ENCODE data around the gene LEAP2.

The LEAP2 gene

GRCh38 chr5:132877938-132878337 is 4.5 kb downstream of the LEAP2 start:
- DNase-seq (ENCODE audit: low read depth) = no peak

GRCh38 chr5:132883261-132883834 is 9.9 kb downstream of the LEAP2 start:
- DNase-seq (ENCODE audit: low read depth) = no peak

GRCh38 chr5:132884548-132884947 is 11.1 kb downstream of the LEAP2 start:
- DNase-seq (ENCODE audit: low read depth) = no peak

DNA sequence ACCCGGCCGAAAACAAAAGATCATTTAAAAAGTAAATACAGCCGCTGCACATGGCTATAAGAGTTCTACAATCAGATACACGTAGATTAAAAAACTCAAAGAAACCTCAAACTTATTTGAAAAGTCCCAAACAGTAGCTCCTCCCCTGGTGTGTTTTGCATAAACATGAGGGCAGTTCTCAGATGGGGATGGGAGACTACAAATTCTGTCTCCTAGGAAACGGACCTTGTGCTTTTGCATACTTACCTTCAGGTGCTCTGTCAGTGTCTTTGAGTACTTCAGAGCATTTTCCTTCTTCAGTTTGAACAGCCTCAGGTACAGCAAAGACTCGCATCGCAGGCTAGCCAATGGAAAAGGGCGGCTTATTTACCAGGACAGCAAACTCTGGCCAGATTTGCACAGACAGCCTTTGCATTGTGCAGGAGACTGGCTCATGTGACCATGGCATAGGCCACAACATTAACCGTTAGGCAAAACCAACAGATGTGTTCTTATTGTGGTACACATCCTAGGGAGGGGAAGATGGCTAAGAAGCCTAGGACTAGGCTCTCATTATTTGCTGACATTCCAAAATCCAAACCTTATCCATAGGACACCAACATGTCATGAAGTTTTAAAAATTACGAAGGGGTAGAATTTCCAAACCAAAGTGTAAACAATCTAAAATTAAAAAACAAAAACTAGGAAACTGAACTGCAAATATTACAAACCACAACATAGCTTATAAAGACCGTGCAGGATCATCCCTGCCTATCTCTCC is 12.8 kb downstream of the LEAP2 start:
- no peak for DNase-seq (ENCODE audit: low read depth)

- DNase-seq (ENCODE audit: low read depth) = no peak
Measured at GRCh38 chr5:132887283-132887682, 13.8 kb downstream of the LEAP2 start.

DNA sequence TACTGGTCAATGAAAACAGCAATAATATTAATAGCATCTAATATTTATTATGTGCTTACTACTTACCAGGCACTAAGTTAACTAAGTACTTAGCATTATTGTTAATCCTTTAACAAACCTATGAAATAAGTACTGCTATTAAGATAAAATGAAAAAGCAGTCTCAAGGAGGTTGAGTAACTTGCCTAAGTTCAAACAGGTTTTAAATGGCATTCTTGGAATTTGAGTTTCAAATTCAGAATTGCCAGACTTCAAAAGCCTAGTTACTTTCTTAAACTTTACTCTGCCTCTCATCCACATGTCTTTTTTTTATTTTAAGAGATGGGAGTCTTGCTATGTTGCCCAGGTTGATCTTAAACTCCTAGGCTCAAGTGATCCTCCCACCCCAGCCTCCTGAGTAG is 16.0 kb downstream of the LEAP2 start:
- DNase-seq (ENCODE audit: low read depth) = no peak

- no peak for DNase-seq (ENCODE audit: low read depth)
Measured at GRCh38 chr5:132890817-132891216, 17.3 kb downstream of the LEAP2 start.

DNA sequence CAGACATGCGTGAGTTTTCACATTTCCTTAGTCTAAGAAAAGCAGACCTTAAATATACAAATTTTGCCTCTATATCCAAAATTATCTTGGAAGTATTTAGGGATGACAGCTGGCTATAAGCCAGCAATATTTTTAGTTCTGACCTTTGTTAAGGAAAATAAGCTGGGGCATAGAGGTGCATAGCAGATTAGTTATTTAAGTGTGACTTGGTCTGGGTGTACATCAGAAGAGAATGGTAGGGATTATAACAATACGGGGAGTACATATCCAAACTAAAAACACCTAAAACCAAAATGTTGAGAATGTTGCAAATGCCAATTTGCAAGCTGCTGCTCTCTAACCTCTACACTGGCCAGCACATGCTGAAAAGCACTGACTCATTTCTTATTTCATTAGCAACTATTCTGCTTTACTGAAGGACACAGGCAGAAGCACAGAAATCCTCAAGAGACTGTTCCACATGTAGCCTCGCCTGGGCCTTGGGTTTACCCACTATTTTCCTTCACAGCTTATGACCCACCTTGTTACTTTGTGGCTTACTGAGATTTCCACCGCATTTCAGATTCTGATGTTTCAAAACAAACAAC is 22.3 kb downstream of the LEAP2 start:
- no peak for DNase-seq (ENCODE audit: low read depth)

GRCh38 chr5:132896685-132897084 is 23.2 kb downstream of the LEAP2 start:
- DNase-seq (ENCODE audit: low read depth) = no peak

DNA sequence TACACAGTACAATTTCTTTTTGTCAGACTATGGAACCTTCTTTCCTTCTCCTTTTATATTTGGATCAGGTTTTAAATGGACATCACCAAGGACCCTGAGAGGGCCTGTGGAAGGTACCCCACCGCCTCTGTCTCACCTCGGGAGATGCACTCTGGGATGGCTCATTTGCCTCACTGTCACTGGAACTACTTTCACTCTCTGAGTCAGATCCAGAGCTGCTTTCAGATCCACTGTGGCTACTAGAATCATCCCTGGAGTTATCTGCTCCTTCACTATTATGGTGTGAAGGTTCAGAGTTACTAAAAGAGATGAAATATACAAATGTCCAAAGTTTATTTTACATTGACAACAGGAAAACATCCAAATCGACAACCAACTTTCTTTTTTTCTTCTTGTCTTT is 24.6 kb downstream of the LEAP2 start:
- no peak for DNase-seq (ENCODE audit: low read depth)

DNA sequence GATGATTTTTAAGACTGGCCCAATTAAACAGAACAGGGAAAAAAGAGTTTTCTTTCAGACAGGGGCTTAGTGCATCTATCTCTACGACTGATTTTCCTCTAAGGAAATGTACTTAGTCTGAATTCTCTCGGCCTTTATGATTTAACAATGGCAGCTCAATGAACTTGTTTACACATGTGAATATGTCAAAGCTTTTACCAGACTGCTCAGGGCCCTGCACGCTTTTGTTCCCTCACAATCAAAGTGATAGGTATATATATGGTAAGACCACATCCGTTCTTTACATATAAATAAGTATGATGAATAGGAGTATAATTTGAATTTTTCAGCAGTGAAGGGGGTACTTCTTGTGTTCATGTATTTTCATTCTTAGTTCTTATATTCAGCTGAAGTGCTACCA is 27.6 kb downstream of the LEAP2 start:
- no peak for DNase-seq (ENCODE audit: low read depth)

DNA sequence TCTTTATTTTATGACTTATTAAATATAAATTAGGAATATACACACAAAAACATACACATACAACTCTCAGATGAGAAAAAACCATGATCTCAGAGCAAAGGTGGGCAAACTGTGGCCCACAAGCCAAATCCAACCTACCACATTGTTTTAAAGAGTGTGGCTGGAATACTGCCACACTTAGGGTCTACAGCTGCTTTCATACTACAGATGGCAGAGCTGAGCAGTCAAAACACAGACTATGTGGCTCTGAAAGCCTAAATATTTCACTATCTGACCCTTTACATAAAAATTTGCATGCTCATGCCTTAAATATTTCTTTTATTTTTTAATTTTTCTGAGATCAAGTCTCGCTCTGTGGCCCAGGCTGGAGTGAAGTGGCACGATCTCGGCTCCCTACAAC is 28.3 kb downstream of the LEAP2 start:
- DNase-seq (ENCODE audit: low read depth) = no peak

GRCh38 chr5:132905938-132906337 is 32.5 kb downstream of the LEAP2 start:
- DNase-seq (ENCODE audit: low read depth) = no peak

DNA sequence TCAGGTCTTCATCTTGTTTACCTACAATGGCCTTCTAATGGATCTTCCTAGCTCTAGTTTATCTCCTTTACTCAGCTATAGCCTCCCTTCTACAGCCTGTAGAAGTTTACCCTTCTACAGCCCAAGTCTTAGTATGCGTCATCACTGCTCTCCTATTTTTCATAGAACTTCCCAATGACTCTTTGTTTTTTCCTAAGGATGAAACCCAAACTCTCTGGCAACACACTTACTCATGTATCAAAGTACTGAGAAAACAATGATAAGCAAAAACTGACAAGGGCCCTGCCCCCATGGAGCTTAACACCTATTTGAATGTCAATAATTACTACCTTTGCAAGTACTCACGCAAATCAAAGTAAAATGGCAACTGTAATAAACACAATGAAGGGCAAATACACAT is 33.7 kb downstream of the LEAP2 start:
- DNase-seq (ENCODE audit: low read depth) = no peak

- no peak for DNase-seq (ENCODE audit: low read depth)
Measured at GRCh38 chr5:132909702-132910101, 36.2 kb downstream of the LEAP2 start.

DNA sequence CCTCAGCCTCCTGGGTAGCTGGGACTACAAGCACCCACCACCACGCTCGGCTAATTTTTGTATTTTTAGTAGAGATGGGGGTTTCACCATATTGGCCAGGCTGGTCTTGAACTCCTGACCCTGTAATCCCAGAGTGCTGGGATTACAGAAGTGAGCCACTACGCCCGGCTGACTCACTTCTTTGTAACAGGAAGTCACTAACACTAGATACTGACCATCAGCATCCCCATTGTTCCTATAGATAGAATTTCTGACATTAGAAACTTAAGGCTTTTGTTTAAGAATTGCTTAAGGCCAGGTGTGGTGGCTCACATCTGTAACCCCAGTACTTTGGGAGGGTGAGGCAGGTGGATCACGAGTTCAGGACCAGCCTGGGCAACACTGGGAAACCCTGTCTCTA is 42.2 kb downstream of the LEAP2 start:
- DNase-seq (ENCODE audit: low read depth) = no peak

GRCh38 chr5:132916086-132916485 is 42.6 kb downstream of the LEAP2 start:
- no peak for DNase-seq (ENCODE audit: low read depth)
